Kidney (tissue), 14 donors: ENCODE data around the gene HMX2. TPM values are rescaled to one million over a fixed set of nuclear protein-coding genes. Genes with fewer than 3 reads are reported as not detected.

Experiments used
- DNase-seq, 5 donors: peaks; one replicate each; pipeline ENCODE4 v3.0.0-alpha.2; 2013 to 2020
- FAIRE-seq: peaks from 2 replicates; lab custom pipeline; 2012; peaks lifted over from hg19 to GRCh38; lab: Jason Lieb, UNC
- H3K27ac ChIP-seq, 2 donors: one replicate each; pipeline ENCODE4 v1.7.0; 2013; ENCODE audit warnings: low read depth in 2 of 2, low read length in 2 of 2, inconsistent platforms in 1 of 2
- H3K27me3 ChIP-seq: one replicate; pipeline ENCODE4 v1.7.1; 2013; ENCODE audit warnings: low read length, inconsistent platforms; ENCODE audit not compliant: control insufficient read depth, insufficient read depth
- H3K36me3 ChIP-seq, 3 donors: one replicate each; pipeline versions ENCODE4 v1.7.0 to v1.7.1; 2013; ENCODE audit warnings: low read length in 3 of 3, control low read depth in 1 of 3, inconsistent platforms in 1 of 3; ENCODE audit not compliant: insufficient read depth in 3 of 3, control insufficient read depth in 2 of 3
- H3K4me1 ChIP-seq, 3 donors: one replicate each; pipeline versions ENCODE4 v1.7.0 to v1.7.1; 2013; ENCODE audit warnings: low read length in 3 of 3, inconsistent platforms in 1 of 3, low read depth in 1 of 3; ENCODE audit not compliant: control insufficient read depth in 2 of 3, insufficient read depth in 2 of 3
- H3K4me3 ChIP-seq, 3 donors: one replicate each; pipeline versions ENCODE4 v1.7.0 to v1.8.1; 2013; ENCODE audit warnings: low read length in 3 of 3, control low read depth in 1 of 3, inconsistent platforms in 1 of 3
- H3K9ac ChIP-seq, 3 donors: one replicate each; pipeline versions ENCODE4 v1.7.0 to v1.7.1; 2013; ENCODE audit warnings: low read length in 3 of 3, control low read depth in 1 of 3, inconsistent platforms in 1 of 3
- H3K9me3 ChIP-seq, 3 donors: one replicate each; pipeline versions ENCODE4 v1.7.0 to v1.7.1; 2013; ENCODE audit warnings: low read length in 3 of 3, control low read depth in 1 of 3, inconsistent platforms in 1 of 3; ENCODE audit not compliant: control insufficient read depth in 2 of 3, insufficient read depth in 1 of 3
- CTCF ChIP-seq: IDR thresholded peaks from 3 replicates; pipeline ENCODE4 v1.5.1; 2012; ENCODE audit warnings: mild to moderate bottlenecking, moderate library complexity, borderline replicate concordance; ENCODE audit not compliant: insufficient read depth; ENCODE audit errors: extremely low read depth
- intact Hi-C: fragments of 100-400 bp; cut with DNase I; formaldehyde crosslinking; loops from one replicate; pipeline ENCODE4 v1.11.1; 2022
- polyA plus RNA-seq: library from polyadenylated mRNA; stranded (reverse); fragments of 350-450 nt; fragmentation: Illumina TruSeq; extraction: RNeasy Lipid Tissue Mini Kit (QIAGEN cat#74804); gene quantifications from one replicate; pipeline ENCODE4 v1.2.3, GENCODE V29; 2014; ENCODE audit warnings: low read depth, low replicate concordance; ENCODE audit not compliant: insufficient read depth
- total RNA-seq: library from RNA; stranded (reverse); fragmentation: NEBNext Ultra II Directional; extraction: Animal tissue kit (Norgen Biotek cat#: 25700); gene quantifications from one replicate; pipeline ENCODE4 v1.2.1, GENCODE V29; 2021
- donor health status: control.
- donor health status: control.
- donor health status: control.
- donor health status: control.
- donor health status: control.
- donor health status: DM: yes; HTN: yes; CAD: no.
- donor health status: Normal renal cell carcinoma (clear cell type).

Gene HMX2
- total and polyA plus RNA-seq, 2 donors from 2014 or later: 0.25 to 4.0 TPM

- intact Hi-C loops: no loop called here
- Histone ChIP-seq H3K4me3 (no peak overlapping the region), H3K27me3 (no peaks in the 10 kb centered on the region), H3K9me3 (no peaks in the 10 kb centered on the region), H3K27ac (no peak overlapping the region), H3K36me3 (no peaks in the 10 kb centered on the region), H3K9ac (no peak overlapping the region), H3K4me1 (no peaks in the 10 kb centered on the region)
- TF ChIP-seq CTCF: no peak
- no peak for DNase-seq
- no peak for FAIRE-seq
Measured at GRCh38 chr10:123191886-123192285, 44.0 kb downstream of the HMX2 start.

- no peak overlapping the region for H3K4me3 ChIP-seq
- H3K27me3 ChIP-seq: no peaks in the 10 kb centered on the region
- H3K27ac ChIP-seq: no peak overlapping the region
- no peak for TF ChIP-seq CTCF
- intact Hi-C loops: no loop called here
- FAIRE-seq (no peak), DNase-seq (no peak)
- H3K36me3 ChIP-seq: no peaks in the 10 kb centered on the region
- H3K9ac ChIP-seq: no peak overlapping the region
- no peaks in the 10 kb centered on the region for H3K9me3 ChIP-seq
- no peaks in the 10 kb centered on the region for H3K4me1 ChIP-seq
Measured at GRCh38 chr10:123194056-123194455, 46.1 kb downstream of the HMX2 start.

Other genes with a start within 250 kb of the HMX2 start
- not detected for gene FAM24A, start 237.5 kb upstream of the HMX2 start, total RNA-seq
- not detected for gene FAM24A, start 237.5 kb upstream of the HMX2 start, polyA plus RNA-seq
- gene C10orf88, start 193.9 kb upstream of the HMX2 start, total RNA-seq: 7.6 TPM
- gene C10orf88, start 193.9 kb upstream of the HMX2 start, polyA plus RNA-seq: 4.3 TPM
- gene PSTK, start 167.7 kb upstream of the HMX2 start, total RNA-seq: 4.3 TPM
- gene PSTK, start 167.7 kb upstream of the HMX2 start, polyA plus RNA-seq: 4.7 TPM
- 17.1 TPM for gene IKZF5, start 139.3 kb upstream of the HMX2 start, total RNA-seq
- gene IKZF5, start 139.3 kb upstream of the HMX2 start, polyA plus RNA-seq: 7.3 TPM
- gene ACADSB, start 139.1 kb upstream of the HMX2 start, total RNA-seq: 26.6 TPM
- gene ACADSB, start 139.1 kb upstream of the HMX2 start, polyA plus RNA-seq: 48.5 TPM
- gene HMX3, start 12.2 kb upstream of the HMX2 start, total RNA-seq: not detected
- not detected for gene HMX3, start 12.2 kb upstream of the HMX2 start, polyA plus RNA-seq
- gene BUB3, start 6.3 kb downstream of the HMX2 start, total RNA-seq: 60.8 TPM
- gene BUB3, start 6.3 kb downstream of the HMX2 start, polyA plus RNA-seq: 49.0 TPM